ENCODE data around the gene RAB6A.

Gene RAB6A

DNA sequence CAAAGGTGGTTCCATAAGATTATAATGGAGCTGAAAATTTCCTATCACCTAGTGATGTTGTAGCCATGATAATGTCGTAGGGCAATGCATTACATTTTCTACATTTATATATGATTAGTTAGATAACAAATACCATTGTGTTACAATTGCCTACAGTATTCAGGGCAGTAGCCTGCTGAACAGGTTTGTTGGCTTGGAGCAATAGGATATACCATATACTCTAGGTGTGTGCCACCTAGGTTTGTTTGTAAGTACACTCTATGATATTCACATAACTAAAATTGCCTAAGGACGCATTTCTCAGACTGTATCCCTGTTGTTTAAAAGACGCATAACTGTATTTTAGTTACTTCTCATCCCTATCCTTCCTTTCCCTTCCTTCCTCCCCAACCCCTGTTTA lies 100.9 kb downstream of the RAB6A start:
- TF ChIP-seq, protein P1, sequence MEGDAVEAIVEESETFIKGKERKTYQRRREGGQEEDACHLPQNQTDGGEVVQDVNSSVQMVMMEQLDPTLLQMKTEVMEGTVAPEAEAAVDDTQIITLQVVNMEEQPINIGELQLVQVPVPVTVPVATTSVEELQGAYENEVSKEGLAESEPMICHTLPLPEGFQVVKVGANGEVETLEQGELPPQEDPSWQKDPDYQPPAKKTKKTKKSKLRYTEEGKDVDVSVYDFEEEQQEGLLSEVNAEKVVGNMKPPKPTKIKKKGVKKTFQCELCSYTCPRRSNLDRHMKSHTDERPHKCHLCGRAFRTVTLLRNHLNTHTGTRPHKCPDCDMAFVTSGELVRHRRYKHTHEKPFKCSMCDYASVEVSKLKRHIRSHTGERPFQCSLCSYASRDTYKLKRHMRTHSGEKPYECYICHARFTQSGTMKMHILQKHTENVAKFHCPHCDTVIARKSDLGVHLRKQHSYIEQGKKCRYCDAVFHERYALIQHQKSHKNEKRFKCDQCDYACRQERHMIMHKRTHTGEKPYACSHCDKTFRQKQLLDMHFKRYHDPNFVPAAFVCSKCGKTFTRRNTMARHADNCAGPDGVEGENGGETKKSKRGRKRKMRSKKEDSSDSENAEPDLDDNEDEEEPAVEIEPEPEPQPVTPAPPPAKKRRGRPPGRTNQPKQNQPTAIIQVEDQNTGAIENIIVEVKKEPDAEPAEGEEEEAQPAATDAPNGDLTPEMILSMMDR (IDR thresholded peaks at IDR 0.05; ENCODE audit: low read depth, low read length), result no peak
- no peak overlapping the region for H3K4me3 ChIP-seq (replicated peaks in 1 of 2; ENCODE audit: low read depth in 2 of 2, low read length in 2 of 2)
- DNase-seq (ENCODE audit: low read depth in 2 of 2), result no peak

DNA sequence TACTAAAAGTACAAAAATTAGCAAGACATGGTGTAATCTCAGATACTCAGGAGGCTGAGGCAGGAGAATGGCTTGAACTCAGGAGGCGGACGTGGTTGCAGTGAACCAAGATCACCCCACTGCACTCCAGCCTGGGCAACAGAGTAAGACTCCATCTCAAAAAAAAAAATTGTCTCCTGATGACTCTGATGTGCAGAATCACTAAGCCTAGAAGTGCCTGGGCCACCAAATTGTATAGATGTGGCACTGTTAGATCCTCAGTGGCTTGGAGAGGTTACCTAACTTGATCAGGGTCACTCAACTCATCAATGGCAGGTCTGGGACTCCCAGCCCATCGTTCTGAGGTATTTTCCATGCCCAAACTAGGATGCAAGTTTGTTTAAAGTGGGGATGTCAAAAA lies 103.9 kb downstream of the RAB6A start:
- H3K4me3 ChIP-seq (replicated peaks in 1 of 2; ENCODE audit: low read depth in 2 of 2, low read length in 2 of 2), result no peak overlapping the region
- TF ChIP-seq, protein P1 (IDR thresholded peaks at IDR 0.05; ENCODE audit: low read depth, low read length), result no peak
- no peak for DNase-seq (ENCODE audit: low read depth in 2 of 2)

DNA sequence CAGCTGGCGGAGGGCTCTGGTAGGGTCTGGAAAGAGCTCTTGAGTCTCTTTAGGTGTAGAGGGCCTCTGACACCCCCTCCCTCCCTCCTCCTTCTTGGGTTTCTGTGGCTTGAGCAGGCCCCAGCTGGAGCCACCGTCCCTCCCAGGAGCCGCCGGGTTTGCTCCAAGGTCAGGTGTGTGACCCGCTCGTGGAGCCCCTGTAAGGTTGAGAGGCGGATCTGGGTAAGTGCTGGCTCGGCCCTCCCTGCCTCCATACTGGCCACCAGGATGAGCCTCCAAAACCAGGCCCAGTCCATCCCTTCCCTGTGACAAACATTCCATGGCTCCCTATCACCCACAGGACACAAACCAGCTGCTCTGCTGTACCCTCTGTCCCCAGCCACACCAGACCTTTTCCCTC lies 105.2 kb downstream of the RAB6A start:
- H3K4me3 ChIP-seq (replicated peaks in 1 of 2; ENCODE audit: low read depth in 2 of 2, low read length in 2 of 2), result no peak overlapping the region
- TF ChIP-seq, protein P1 (IDR thresholded peaks at IDR 0.05; ENCODE audit: low read depth, low read length), result no peak
- no peak for DNase-seq (ENCODE audit: low read depth in 2 of 2)

DNA sequence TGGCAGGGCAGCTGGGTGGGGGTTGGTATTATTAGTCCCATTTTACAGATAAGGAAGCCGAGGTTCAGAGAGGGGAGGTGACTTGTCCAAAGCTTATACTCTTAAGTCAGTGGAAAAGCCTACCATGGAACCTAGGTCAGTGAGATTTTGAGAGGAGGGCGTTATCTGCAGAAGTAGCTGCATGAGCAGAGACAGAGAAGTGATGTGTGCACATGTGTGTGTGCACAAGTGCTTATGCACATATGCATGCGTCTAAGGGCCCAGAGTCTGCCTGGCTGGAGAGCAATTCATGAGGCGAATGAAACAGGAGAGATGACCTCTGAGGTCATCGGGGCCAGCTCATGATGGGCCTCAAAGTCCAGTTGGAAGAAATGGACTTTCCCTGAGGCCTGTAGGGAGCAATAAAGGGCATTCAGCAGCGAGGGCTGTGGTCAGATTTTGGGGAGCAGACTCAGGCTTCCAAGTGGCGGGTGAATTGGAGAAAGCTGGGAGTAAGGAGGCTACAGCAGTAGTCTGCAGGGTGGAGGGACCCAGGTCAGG lies 106.3 kb downstream of the RAB6A start:
- DNase-seq (ENCODE audit: low read depth in 2 of 2), result no peak
- no peak overlapping the region for H3K4me3 ChIP-seq (replicated peaks in 1 of 2; ENCODE audit: low read depth in 2 of 2, low read length in 2 of 2)
- TF ChIP-seq, protein P1 (IDR thresholded peaks at IDR 0.05; ENCODE audit: low read depth, low read length), result no peak

DNA sequence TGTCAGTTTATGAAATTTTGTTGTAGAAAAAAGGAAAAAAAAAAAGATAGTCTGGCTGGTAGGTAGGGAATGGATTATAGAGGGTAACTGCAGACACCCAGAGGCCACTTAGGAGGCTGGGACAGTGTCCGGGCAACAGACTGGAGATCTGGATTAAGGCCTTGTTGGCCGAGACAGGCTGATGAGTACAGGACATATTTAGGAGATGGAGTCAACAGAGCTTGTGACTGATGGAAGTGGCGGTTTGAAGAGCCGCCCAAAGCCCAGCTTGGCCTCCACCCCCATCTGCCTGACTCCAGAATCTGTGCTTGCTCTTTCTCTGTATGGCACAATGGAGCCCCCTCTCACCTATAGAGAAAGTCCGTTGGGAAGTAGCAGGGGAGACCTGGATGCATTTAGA lies 106.9 kb downstream of the RAB6A start:
- no peak overlapping the region for H3K4me3 ChIP-seq (replicated peaks in 1 of 2; ENCODE audit: low read depth in 2 of 2, low read length in 2 of 2)
- no peak for DNase-seq (ENCODE audit: low read depth in 2 of 2)
- TF ChIP-seq, protein P1 (IDR thresholded peaks at IDR 0.05; ENCODE audit: low read depth, low read length), result no peak

DNA sequence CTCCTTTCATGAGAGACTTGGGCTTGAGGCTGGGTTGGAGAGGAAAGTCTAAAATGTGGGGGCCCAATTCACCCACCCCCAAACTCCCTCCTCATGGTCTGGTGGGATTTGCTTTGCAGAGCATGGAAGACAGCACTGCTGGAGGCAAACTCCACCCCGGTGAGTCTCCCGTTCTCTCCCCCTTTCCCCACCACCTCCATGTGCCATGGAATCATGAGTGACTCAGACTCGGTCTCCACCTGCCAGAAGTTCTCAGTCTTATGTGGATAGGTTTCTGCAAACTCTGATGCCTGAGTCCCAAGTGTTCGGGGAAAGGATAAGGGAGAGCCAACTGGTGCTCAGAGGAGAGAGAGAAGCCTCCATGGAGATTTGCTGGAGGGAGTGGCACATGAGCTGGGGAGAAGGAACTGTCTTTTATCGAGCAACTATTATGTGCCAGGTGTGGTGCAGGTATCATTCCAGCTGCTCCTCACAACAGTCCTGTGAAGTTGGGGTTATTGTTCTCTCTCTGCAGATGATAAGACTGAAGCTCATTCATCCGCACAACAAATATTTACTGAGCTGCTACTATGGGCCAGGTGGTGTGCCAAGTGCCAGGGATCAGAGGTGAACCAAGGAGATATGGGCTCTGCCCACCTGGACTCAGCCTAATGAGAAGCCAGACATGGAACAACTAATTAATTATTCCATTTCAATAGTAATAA lies 107.9 kb downstream of the RAB6A start:
- TF ChIP-seq, protein P1 (IDR thresholded peaks at IDR 0.05; ENCODE audit: low read depth, low read length), result no peak
- DNase-seq (ENCODE audit: low read depth in 2 of 2), result no peak
- no peak overlapping the region for H3K4me3 ChIP-seq (replicated peaks in 1 of 2; ENCODE audit: low read depth in 2 of 2, low read length in 2 of 2)

All from cardiac fibroblast (primary cell).